ENCODE measurements around the gene ADA. TPM values are rescaled to one million over a fixed set of nuclear protein-coding genes. Genes with fewer than 3 reads are reported as not detected.

The ADA gene
- total and polyA plus RNA-seq, 9 of the 15 experiments (the other 6 are each of a cell fraction or from before 2014, with no cell fraction given) = 2.4 to 26.1 (median 5.3) TPM

GRCh38 chr20:44574372-44574771, 77.1 kb downstream of the ADA start:
- Histone ChIP-seq H4K20me1 (replicated peaks; ENCODE audit: control insufficient read depth, insufficient read depth, low read length) (no peaks in the 10 kb centered on the region), H3K27ac (ENCODE audit: extremely low read depth, low read depth, low read length) (no peak overlapping the region), H3K36me3 (ENCODE audit: control insufficient read depth, insufficient read depth, low read length) (no peaks in the 10 kb centered on the region), H3K9me1 (ENCODE audit: control insufficient read depth, insufficient read depth, low read length) (no peaks in the 10 kb centered on the region), H3K79me2 (ENCODE audit: control insufficient read depth, insufficient read depth, low read length) (no peaks in the 10 kb centered on the region), H3K9me3 (replicated peaks; ENCODE audit: control insufficient read depth, insufficient read depth, low read depth, low read length) (no peaks in the 10 kb centered on the region), H3K4me1 (replicated peaks in 1 of 2; ENCODE audit: control insufficient read depth in 2 of 2, insufficient read depth in 2 of 2, low read length in 2 of 2) (peaks cover 0 to 10% of the 10 kb centered on the region in 2 experiments; a peak in 3 of 5 replicates), H3K4me2 (ENCODE audit: insufficient read depth, low read length) (no peak overlapping the region), H3K27me3 (ENCODE audit: control insufficient read depth in 2 of 2, insufficient read depth in 2 of 2, low read length in 2 of 2) (no peaks in the 10 kb centered on the region), H2AFZ (ENCODE audit: low read depth, low read length) (no peak overlapping the region), H3K4me3 (no peak overlapping the region), H3K9ac (ENCODE audit: insufficient read depth in 1 of 2, low read depth in 2 of 2, low read length in 2 of 2) (no peak overlapping the region)
- TF ChIP-seq PPARD (CRISPR knock-in tag; IDR thresholded peaks at IDR 0.05) = no peak
- no peak for TF ChIP-seq MCM5 (IDR thresholded peaks at IDR 0.05; ENCODE audit: low read depth)
- no peak for TF ChIP-seq SRF (CRISPR knock-in tag; IDR thresholded peaks at IDR 0.05)
- TF ChIP-seq ZNF134 (CRISPR knock-in tag; conservative IDR thresholded peaks at IDR 0.05) = no peak
- TF ChIP-seq ZNF143 (CRISPR knock-in tag; IDR thresholded peaks at IDR 0.05) = no peak
- no peak for TF ChIP-seq PYGO2 (tag; IDR thresholded peaks at IDR 0.05)
- TF ChIP-seq ARID1B (IDR thresholded peaks at IDR 0.05) = no peak
- no peak for TF ChIP-seq IRF9 (tag; IDR thresholded peaks at IDR 0.05)
- TF ChIP-seq ZEB2 (IDR thresholded peaks at IDR 0.05) = no peak
- TF ChIP-seq FOXA1 (IDR thresholded peaks at IDR 0.05; ENCODE audit: borderline replicate concordance) = no peak
- no peak for TF ChIP-seq SIN3B (IDR thresholded peaks at IDR 0.05; ENCODE audit: low read depth)
- no peak for TF ChIP-seq ZBTB9 (CRISPR knock-in tag; IDR thresholded peaks at IDR 0.05)
- no peak for TF ChIP-seq TCFL5 (CRISPR knock-in tag; conservative IDR thresholded peaks at IDR 0.05)
- no peak for TF ChIP-seq HDAC1 (IDR thresholded peaks at IDR 0.05)
- no peak for TF ChIP-seq ZNF316 (IDR thresholded peaks at IDR 0.05)
- no peak for FAIRE-seq
- intact Hi-C loops (cut with micrococcal nuclease) = no loop called here
- BruUV-seq (replicated peaks) = no TSS peak
- POLR2A ChIA-PET = no interaction called here
- no peak for ATAC-seq
- 71% methylated on average over 4 of the region's 4 CpGs for whole genome bisulfite sequencing (ENCODE audit: insufficient coverage, low coverage, missing lambda C conversion rate)
- in situ Hi-C loops (cut with MboI) = no loop called here
- DNase-seq (ENCODE audit: extremely low read depth in 1 of 4, low spot score in 3 of 4) = no peak
- CTCF ChIA-PET (ENCODE audit: low intra/inter-chr PET ratio) = no interaction called here
